NAMALWA (cell line): ENCODE results near the gene ISCU.
"Not testable (repeated sequence)": the region's sequence is repeated elsewhere in the genome, so short reads cannot be mapped to it uniquely, and the experiment has no call there.

Source experiments
- DNase-seq: peaks from one replicate; pipeline ENCODE4 v3.0.0-alpha.2; 2015; ENCODE audit warnings: low spot score

ISCU gene

GRCh38 chr12:108618079-108618952 is 55.9 kb downstream of the ISCU start:
- DNase-seq, result peak; percentile 82

GRCh38 chr12:108618953-108619274 is 56.5 kb downstream of the ISCU start:
- not testable (repeated sequence) for DNase-seq
